GM21526 (cell line): Measurements from ENCODE around the gene IQSEC1.

Experiments
- ATAC-seq: cut with Tn5 transposase; IDR thresholded peaks from one replicate; pipeline ENCODE4 v1.9.1; 2021; ENCODE audit warnings: moderate library complexity; ENCODE audit not compliant: unreplicated experiment, low FRiP score

IQSEC1 gene

DNA sequence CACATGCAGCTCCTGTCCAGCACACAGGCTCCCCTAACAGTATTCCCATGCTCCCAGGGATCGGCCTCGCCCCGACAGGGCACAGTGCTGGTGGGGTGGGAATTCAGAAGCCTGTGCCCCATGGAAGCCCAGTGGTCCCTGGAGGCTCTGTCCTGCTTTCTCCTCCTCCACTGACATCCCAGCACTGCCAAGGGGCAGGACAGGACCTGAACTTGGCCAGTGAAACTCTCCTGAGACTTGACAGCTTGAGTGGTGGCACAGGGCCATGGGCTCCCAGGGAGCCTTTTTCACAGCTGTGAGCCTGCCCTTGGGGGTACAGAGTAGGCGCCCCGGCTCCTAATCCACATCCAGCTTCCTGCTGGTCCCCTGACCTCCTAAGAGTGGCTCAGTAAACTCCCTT lies 38.4 kb downstream of the IQSEC1 start:
- ATAC-seq: no peak

DNA sequence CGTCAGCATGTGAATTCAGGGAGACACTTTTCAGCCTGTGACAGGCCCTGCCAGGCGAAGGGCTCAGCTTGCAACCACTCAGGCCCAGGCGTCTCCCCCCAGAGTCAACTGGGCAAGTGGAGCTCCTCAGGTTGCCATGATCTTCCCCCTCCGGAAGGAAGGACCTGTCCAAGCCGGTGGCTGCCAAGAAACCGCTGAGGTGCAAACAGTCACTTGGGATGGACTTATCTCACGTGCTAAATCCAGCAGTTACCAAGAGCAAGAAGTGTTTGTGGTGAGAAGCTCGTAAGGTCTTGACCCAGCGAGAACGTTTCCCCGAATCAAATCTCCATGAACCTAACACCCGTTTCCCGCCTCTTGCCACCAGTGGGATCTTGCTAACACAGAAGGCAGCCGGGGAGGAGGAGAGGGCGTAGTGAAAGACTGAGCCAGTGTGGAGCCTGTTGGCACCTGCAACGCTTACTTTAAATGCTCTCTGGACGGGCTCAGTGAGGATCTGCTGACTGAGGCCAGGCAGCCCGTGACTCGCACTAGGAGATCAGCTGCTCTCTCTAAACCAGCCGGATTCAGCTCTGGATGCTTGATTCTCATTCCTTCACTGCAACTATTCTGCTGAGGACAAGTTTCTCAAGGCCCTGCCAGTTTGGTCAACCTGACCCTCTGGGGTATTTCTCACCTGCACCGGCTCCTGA lies 39.0 kb downstream of the IQSEC1 start:
- ATAC-seq: no peak

DNA sequence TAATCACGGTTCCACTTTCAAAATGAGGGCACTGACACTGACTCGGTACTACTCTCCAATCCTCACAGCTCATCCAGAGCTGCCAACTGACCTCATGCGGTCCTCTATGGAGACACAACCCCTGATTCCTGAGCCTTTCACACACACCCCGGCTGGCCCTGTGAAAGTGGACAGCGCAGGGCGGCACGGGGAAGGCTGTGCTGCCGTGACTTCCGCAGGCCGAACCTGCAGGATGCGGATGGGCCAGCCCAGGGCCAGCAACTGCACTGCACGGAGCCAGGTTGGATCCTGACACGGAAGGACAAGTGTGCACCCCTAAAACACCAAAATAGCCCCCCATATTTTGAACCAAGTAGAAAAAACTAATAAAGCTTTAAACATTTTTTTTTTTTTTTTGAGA lies 41.0 kb downstream of the IQSEC1 start:
- ATAC-seq: no peak

DNA sequence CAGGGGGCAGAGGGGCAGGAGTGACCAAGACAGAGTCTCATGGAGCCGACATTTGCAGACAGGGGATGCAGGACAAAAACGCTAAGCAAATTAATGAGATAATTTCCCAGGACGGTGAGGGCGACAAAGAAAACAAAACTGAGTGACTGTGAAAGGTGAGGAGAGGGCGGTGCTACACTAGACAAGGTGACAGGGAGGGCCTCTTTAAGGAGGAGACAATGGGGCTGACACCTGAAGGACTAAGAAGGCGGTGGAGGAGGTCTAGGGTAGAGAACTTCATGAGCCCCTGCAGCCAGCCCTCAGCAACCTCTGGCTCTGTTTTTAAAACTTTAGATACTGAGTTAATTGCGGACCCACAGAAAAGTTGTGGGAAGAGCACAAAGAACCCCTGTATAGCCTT lies 41.6 kb downstream of the IQSEC1 start:
- no peak for ATAC-seq

DNA sequence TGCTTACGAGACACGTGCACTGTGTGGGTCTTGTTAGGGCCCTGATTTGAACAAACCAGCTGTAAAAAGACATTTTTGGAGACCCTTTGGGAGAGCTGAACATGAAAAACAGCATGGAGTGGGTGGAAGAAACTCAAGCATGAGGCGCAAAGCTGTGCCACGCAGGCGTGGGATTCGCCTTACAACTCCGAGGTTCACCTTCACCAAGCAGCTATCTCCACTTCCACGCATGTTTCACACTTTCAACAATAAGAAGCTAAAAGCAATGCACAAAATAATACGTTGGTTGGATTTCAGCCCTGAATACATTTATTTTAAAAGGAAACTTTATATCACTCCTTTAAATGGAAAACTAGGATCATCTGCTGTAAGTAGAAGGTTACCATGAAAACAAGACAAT lies 42.5 kb downstream of the IQSEC1 start:
- no peak for ATAC-seq

DNA sequence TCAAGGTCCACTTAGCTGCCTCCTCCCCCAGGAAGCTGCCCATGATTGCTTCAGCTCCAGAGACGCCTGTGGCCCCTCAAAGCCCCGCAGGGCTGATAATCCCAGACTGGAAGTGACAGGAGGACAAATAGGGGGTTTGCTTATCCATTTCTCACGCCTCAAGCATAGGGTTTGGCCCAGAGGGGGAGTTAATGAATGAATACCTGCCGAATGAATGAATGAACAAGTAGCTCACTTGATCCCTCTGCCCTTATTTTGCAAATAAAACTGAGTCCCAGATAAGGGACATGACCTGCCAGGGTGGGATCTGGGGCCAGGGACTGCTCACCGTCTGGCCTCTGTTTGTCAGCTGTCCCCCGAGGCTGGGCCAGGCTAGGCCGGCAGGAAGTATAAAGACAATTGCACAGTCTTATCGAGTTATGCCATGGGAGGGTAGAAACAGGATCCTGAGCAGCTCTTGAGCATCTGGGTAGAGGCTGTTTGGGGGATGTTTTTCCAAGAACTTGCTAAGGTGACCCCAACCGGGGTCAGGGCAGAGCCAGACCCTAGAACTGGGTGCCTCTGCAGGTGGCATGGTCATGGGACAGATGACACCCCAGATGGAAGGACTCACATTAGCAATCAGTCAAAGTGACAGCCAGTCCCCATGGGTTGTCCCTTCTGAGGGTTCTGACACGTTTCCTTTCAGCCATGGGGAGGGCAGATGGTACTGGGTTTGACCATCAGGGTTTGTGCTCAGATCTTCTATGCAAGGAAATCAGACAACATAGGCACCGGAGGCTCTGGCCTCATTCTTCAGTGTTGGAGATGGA lies 45.0 kb downstream of the IQSEC1 start:
- ATAC-seq: no peak

DNA sequence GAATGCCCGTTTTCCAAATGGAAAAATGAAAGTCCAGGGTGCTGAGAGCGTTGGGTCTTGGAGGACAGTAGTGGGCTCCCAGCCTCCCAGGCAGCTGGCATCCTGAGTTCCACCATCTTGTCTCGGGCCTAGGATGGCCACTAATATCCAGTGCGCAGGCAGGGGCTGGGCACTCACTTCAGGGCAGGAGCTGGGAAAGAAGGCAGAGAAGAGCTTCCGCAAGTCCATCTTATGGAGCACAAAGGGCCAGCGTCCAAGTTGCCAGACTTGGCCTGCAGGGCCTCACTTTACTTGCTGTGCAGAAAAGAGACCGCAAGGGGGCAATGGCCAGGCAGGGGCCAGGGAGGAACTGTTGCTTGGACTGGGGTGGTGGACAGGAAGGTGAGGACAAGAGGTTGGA lies 46.1 kb downstream of the IQSEC1 start:
- no peak for ATAC-seq

DNA sequence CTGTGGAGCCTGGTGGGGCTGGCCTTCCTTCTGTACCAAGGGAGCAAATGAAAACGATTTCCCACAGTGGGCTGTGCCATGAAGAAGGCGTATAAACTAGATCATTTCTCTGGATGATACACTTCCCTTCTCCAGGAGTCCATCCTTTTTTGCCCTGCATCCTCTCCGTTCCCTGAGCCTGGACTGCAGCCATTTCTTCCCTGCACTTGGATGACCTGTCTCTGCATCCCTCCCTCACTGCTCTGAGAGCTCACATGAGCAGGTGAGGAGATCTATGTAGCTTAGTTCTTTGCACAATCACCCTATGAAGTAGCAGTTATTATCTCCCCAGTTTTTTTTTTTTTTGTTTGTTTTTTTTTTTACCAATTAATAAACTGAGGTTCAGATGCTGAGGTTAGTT lies 46.7 kb downstream of the IQSEC1 start:
- no peak for ATAC-seq

DNA sequence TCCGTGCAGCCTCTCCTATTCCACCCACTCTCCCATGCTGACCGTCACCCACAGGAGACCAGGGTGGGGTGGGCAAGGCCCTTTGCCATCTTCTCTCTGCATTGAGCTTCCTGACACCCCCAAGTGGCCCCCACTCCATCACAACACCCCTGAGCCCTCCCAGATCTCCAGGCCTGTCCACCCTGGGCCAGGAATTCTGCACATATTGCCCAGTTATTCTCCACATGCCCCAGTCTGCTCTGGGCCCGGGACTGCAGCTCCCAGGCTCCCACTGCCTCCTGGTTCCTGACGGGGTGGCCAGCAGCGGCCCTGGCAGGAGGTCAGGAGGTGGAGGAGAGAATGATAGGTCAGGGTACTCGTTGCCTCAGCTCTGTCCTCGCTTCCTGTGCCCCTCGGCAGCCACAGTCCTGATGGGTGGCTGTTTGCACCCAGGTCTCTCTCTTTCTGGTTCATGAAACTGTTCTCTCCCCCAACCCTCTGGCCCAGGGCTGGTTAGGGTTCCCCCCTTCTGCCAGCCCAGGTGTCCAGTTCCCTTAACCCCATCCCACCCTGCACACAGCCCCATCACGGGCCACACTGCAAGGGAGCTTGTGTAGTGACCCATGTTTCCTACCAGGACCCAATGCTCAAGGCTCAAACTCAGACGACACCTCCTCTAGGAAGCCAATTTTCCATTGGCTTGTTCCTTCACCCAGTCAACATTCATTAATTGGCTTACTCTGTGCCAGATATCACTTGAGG lies 47.3 kb downstream of the IQSEC1 start:
- no peak for ATAC-seq

DNA sequence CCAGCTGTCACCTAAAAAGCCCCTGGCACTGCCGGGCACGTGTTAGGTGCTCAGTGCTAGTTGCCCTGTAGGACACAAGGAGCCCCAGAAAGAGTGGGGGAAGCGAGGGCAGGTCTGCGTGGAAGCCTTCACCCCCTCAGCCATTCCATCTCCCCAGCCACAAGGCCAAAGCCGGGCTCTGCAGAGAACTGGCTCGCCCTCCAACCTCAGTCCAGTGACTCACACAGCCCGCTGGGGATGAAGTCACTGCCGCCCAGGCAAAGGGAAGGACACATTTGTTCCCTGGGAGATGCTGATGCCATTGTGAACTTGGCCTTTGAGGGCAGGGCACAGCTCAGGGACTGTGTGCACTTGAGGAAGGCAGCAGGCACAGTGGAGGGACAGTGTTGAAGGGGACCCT lies 48.1 kb downstream of the IQSEC1 start:
- no peak for ATAC-seq

DNA sequence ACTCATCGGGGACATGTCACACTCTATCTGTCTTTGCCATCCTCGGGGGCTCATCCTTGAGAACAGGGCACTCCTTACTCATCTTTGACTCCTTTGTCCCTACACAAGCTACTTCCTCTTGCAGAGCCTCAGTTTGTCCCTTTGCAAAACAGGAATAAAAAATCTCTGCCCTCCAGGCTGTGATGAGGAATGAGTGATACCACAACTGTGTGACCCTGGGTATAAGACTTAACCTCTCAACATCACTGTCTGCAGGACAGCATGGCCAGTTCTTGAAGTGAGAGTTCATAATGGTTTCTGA lies 48.5 kb downstream of the IQSEC1 start:
- no peak for ATAC-seq

DNA sequence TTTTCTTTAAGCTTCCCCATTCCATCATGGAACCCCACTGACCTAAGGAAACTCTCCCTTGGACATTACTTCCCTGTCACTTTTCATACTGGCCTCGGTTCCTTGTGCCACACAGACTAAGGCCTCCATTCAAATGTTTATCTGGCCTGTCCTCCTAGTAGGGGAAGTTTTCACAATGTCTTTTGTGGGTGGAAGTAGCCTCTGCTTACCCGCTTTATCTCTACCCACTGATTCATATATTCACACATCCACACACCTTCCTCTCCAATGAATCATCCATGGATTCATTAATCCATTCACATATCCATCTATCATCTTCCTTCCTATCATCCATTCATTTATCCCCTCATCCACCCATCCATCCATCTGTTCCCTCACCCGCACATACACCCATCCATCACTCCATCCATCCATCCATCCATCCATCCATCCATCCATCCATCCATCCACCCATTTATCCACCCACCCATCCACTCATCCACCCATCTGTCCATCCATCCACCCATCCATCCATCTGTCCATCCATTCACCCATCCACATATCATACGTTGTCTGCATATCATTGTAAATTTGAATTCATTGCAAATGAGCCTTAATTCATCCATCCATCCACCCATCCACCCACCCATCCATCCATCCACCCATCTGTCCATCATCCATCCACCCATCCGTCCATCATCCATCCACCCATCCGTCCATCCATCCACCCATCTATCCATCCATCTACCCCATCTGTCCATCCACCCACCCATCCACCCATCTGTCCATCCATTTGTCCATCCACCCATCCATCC lies 49.1 kb downstream of the IQSEC1 start:
- ATAC-seq: no peak

DNA sequence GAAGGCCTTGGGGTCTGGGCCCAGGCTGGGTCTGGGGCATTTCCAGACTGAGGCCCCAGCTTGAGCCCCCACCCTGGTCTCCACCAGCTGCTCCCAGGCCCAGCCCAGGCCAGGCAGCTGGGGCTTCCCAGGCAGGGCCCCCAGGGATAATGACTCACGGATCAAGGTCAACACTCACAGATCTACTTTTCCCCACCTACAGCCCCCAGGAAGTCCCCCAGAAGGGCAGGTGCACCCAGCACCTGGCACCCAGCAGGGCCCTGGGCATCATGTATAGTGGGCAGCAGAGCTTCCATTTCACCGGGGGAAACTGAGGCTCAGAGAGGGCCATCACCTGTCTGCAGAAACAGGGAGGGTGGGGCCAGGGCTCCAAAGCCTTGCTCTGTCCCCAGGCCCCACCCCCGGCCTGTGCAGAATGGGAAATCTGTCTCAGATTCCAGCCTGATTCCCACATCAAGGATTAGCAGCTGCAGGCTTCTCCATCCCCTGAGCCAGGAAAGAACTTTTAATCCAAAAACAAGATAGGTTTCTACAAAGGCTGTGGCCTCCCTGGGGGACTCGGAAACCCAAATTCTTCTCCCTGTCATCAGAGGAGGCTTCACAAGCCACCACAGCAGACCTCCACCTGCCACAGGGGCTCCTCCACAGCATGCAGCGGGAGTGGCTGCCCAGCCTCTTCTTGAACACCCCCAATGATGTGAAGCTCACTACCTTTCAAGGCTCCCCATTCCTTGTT lies 49.8 kb downstream of the IQSEC1 start:
- no peak for ATAC-seq

DNA sequence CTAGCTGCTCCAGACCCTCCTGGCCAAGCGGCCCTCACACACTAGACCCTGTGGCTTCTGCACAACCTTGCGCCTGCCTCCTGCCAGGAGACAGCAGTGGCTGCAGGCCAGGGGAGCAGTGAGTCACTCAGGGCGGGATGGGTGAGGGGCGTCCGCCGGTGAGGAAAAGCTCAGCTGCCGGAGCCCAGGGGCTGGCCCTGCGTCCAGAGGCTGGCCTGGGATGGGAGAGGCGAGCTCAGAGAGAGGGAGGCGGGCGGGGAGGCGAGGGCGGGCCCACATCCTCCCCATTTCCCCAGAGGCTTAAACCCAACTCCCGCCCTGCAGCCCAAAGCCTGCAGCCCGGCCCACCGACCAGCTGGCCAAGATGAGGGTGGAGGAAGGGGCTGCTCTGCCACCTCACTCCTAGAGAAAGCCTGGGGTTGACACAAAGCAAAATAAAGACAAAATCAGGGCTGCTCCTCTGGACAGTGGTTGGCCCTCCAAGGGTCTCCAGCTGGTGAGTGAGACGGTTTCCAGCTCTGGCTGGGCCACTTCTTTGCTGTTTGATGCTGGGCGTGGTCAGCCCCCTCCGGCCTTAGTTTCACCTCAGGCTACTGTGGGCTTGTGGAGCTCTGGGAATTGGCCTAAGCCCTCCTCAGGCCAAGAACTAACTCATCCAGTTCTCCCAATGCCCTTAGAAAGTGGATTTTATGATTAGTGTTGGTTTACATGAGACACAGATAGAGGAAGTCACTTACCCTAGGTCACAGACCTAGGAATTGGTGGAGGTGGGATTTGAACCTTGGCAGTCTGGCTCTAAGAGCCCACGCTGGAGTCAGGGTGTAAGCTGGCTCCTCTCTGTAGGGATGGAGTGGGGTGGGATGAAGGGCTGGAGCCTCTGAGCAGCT lies 50.6 kb downstream of the IQSEC1 start:
- ATAC-seq: no peak

DNA sequence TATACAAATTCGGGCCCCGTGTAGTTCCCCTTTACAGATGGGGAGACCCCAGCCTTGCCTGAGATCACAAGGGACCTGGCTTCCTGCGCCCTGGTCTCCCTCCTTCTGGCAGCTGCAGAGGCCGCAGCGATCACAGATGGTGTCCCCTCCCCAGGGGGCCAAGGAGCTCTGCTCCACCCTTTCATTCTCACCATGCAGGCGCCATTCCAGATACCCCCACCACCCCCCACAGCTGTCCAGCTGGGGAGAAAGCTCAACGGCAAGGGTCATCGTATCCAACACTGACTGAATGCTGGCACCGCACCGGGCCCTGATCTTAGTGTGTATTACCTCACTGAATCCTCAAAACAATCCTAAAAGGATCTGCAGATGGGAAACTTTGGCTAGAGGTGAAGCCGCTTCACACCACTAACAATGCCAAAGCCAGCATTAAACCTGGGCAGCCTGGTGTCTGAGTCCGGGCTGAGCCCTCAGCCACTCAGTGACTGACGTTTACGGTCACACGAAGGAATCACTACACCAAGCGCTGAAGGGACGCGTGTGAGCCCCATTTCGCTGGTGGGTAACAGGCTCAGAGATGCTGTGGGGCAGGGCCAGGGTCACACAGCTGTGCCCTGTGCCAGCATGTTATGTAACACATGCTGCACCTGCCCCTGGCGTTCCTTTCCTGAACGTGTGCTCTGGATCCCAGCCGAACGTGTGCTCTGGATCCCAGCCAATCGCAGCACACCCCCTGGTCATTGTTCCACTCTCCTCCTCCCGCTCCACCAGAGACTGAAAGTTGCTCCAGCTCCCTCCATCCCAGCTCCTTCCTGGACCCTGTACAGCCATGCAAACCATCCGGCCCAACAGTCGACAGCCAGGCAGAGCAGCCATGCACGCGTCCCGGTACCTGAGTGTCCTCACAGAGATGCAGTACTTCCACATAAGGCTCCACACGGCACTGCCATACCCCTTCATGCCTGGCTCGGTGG lies 51.8 kb downstream of the IQSEC1 start:
- ATAC-seq: no peak

DNA sequence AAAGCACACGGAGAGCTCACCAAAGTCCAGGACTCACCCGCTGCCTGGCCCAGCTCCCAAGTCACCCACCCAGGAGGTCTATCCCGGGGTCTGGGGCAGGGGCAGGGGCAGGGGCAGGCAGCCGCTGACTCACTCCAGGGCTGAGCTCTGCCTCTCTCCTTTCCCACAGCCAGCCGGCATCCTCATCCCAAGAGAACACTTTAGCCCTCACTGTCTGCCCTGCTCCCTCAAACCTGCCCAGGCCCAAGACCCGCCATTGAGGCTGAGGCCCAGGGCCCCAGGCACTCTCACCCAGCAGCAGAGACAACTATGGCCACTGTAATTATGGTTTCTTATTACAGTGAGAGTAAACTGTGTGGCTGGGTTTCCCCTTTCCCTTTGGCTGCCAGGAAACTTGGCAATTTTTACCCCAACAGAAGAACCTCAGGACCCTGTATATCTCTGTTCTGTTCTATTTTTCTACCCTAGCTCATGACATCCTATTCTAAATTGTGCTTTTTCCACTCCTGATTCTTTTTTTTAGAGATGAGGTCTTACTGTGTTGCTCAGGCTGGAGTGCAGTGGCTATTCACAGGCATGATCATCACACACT lies 53.0 kb downstream of the IQSEC1 start:
- ATAC-seq: no peak

DNA sequence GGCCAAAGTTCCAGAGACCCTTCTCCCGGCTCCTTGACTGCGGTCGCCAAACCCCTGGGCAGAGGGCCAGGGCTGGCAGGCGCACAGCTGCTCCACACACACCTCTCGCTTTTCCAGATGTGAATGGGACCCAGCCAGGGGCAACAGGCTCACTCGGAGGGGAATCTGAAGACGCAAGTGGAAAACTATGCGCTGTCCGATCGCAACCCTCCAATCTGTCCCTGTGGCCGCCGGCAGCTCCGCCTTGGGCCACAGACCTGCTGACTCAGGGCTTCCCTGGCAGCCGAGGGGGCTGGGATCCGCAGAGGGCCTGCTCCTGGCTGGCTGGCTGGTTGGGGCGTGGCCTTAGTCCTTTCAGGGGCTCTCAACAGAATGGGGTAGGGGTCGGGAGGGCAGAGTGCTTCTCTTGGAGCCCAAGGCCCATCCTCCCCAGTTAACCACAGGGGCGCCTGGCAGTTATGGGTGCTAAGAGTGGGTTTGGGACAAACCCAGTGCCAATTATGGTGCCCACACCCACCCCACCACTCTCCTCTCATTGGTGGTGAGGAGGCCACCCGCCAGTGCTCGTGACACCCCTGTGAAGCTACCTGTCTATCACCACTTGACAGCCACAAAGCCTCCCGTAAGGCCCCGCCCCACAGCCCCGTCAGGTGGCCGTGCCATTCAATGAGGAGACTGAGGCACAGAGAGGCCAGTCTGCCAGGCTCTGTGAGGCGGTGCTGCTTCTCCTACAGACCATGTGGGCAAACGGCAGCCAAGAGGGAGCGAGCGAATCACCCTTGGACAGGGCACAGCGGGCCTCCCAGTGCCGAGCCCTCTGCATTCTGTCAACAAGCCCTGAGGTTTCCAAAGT lies 53.8 kb downstream of the IQSEC1 start:
- ATAC-seq: no peak
